ENCODE data around the gene FCHSD1.

FCHSD1 gene

GRCh38 chr5:141650851-141651727 is at the start of gene FCHSD1:
Gene FCHSD1 (minus strand): TSS chr5:141651418. CDS start chr5:141651368, 50 bp downstream.
- DNase-seq: peak; percentile 88

GRCh38 chr5:141697586-141697985 is 46.4 kb upstream of the FCHSD1 start:
- DNase-seq: no peak

- DNase-seq: no peak
Observed at GRCh38 chr5:141696431-141696830, 45.2 kb upstream of the FCHSD1 start.

- DNase-seq: no peak
Observed at GRCh38 chr5:141695627-141696215, 44.5 kb upstream of the FCHSD1 start.

GRCh38 chr5:141694479-141694878 is 43.3 kb upstream of the FCHSD1 start:
- no peak for DNase-seq

GRCh38 chr5:141692919-141693725 is 41.9 kb upstream of the FCHSD1 start:
- DNase-seq: peak; percentile 71

- DNase-seq: no peak
Observed at GRCh38 chr5:141692533-141692888, 41.3 kb upstream of the FCHSD1 start.

- peak; percentile 88 for DNase-seq
Observed at GRCh38 chr5:141691867-141692532, 40.8 kb upstream of the FCHSD1 start.

- DNase-seq: no peak
Observed at GRCh38 chr5:141691286-141691866, 40.2 kb upstream of the FCHSD1 start.

- DNase-seq: no peak
Observed at GRCh38 chr5:141686648-141687416, 35.6 kb upstream of the FCHSD1 start.

- DNase-seq: no peak
Observed at GRCh38 chr5:141685591-141685990, 34.4 kb upstream of the FCHSD1 start.

- no peak for DNase-seq
Observed at GRCh38 chr5:141683596-141684141, 32.5 kb upstream of the FCHSD1 start.

GRCh38 chr5:141681695-141682641 is 30.8 kb upstream of the FCHSD1 start, which contains the start of gene ARAP3:
Gene ARAP3 (minus strand): TSS chr5:141682230. CDS start chr5:141680486, 1,744 bp downstream.
- peak; percentile 39 for DNase-seq

GRCh38 chr5:141681295-141681694 is 30.1 kb upstream of the FCHSD1 start:
- DNase-seq: no peak

GRCh38 chr5:141680751-141681201 is 29.6 kb upstream of the FCHSD1 start:
- DNase-seq: no peak

GRCh38 chr5:141680178-141680577 is 29.0 kb upstream of the FCHSD1 start:
- no peak for DNase-seq

GRCh38 chr5:141677415-141677814 is 26.2 kb upstream of the FCHSD1 start:
- peak; percentile 15 for DNase-seq

- DNase-seq: no peak
Observed at GRCh38 chr5:141675672-141676071, 24.5 kb upstream of the FCHSD1 start.

- no peak for DNase-seq
Observed at GRCh38 chr5:141674747-141675146, 23.5 kb upstream of the FCHSD1 start.

All from CD4-positive, alpha-beta T cell treated with Interleukin-10 for 1 hour (primary cell).